Mucosa of stomach (tissue), 1 donor: Measurements from ENCODE around the gene AKAP5.

Experiments
- H3K27me3 ChIP-seq: one replicate; pipeline ENCODE4 v1.7.0; 2013; ENCODE audit warnings: mild to moderate bottlenecking, low read length; ENCODE audit not compliant: control insufficient read depth, insufficient read depth
- H3K36me3 ChIP-seq: one replicate; pipeline ENCODE4 v1.7.0; 2013; ENCODE audit warnings: low read length; ENCODE audit not compliant: control insufficient read depth, insufficient read depth
- H3K4me1 ChIP-seq: one replicate; pipeline ENCODE4 v1.7.0; 2013; ENCODE audit warnings: mild to moderate bottlenecking, low read length; ENCODE audit not compliant: control insufficient read depth, insufficient read depth
- H3K4me3 ChIP-seq: one replicate; pipeline ENCODE4 v1.7.0; 2013; ENCODE audit warnings: low read length
- H3K9ac ChIP-seq: one replicate; pipeline ENCODE4 v1.7.0; 2013; ENCODE audit warnings: mild to moderate bottlenecking, low read length, moderate library complexity
- H3K9me3 ChIP-seq: one replicate; pipeline ENCODE4 v1.7.0; 2013; ENCODE audit warnings: mild to moderate bottlenecking, low read length, moderate library complexity; ENCODE audit not compliant: control insufficient read depth
- donor health status: Pancreatic carcinoma.

AKAP5 gene

DNA sequence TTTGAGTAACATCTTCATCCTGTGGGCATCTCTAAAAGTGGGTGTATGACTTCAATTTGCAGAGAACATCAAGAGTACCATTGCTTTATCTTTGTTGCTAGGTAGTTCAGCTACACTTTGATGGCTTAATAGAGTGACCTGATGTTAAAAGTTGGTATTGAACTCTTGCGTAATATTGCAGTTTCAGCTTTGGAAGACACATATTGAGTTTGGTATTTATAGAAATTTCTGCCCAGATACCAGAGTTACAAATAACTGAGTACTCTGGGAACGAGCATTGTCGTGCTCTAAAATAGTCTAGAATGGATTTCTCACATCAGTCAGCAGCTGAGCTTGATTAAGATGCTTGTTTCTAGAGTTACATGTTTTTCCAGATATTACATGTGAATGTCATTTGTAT lies 24.8 kb upstream of the AKAP5 start:
- Histone ChIP-seq H3K4me1 (no peaks in the 10 kb centered on the region), H3K9ac (no peak overlapping the region), H3K27me3 (no peaks in the 10 kb centered on the region), H3K4me3 (no peak overlapping the region), H3K36me3 (no peaks in the 10 kb centered on the region), H3K9me3 (no peaks in the 10 kb centered on the region)

DNA sequence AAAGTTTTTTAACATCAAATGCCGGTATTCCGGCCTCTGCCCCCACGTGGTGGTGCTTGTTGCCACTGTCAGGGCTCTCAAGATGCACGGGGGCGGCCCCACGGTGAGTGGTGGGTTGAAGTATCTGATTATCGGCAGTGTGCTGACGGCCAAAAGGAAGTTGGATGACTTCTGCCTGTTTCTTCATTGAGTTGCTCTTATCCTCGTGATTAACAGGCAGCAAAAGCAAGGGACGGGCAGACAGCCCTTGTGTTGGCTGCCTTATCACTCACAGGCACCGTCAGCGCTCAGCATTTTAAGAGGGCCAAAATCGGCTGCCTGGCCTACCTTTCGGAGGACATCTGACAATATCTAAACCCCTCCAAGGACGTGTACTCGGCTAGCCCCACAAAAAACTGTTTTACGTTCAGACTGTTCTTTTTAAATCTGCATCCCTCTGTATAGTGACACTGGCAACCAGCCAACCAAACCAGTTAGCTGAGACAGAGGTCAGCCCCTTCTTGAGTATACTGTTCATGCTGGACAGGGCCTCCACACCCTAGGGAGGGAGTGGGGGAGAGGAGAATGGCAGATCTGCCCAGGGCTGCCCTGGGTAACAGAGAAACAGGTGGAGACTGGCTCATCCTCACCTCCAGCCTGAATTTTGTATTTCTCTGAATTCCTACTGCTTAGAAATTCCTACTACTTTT lies 22.9 kb upstream of the AKAP5 start:
- H3K27me3 ChIP-seq = no peaks in the 10 kb centered on the region
- H3K36me3 ChIP-seq = no peaks in the 10 kb centered on the region
- H3K9me3 ChIP-seq = no peaks in the 10 kb centered on the region
- no peak overlapping the region for H3K9ac ChIP-seq
- H3K4me1 ChIP-seq = no peaks in the 10 kb centered on the region
- H3K4me3 ChIP-seq = no peak overlapping the region

DNA sequence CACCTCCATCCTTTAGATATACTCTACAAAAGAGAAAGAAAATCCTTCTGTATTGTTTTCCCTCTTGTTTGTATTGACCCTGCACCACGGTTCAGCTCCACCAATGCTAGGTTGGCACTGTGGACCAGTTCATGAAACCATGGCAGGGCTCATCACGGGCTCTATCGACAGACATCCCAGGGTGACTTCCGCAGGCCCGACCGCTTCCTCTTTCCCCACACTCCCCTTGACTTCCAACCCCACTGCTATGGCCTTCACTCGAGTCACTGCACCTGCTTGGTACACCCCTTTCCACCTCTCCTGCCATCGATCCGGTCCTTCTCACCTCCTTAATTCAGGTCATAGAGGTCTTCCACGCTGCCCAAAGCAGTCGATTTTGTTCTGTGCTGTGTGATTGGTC lies 21.2 kb upstream of the AKAP5 start:
- Histone ChIP-seq H3K4me1 (no peaks in the 10 kb centered on the region), H3K9ac (no peak overlapping the region), H3K27me3 (no peaks in the 10 kb centered on the region), H3K9me3 (no peaks in the 10 kb centered on the region), H3K36me3 (no peaks in the 10 kb centered on the region), H3K4me3 (no peak overlapping the region)

DNA sequence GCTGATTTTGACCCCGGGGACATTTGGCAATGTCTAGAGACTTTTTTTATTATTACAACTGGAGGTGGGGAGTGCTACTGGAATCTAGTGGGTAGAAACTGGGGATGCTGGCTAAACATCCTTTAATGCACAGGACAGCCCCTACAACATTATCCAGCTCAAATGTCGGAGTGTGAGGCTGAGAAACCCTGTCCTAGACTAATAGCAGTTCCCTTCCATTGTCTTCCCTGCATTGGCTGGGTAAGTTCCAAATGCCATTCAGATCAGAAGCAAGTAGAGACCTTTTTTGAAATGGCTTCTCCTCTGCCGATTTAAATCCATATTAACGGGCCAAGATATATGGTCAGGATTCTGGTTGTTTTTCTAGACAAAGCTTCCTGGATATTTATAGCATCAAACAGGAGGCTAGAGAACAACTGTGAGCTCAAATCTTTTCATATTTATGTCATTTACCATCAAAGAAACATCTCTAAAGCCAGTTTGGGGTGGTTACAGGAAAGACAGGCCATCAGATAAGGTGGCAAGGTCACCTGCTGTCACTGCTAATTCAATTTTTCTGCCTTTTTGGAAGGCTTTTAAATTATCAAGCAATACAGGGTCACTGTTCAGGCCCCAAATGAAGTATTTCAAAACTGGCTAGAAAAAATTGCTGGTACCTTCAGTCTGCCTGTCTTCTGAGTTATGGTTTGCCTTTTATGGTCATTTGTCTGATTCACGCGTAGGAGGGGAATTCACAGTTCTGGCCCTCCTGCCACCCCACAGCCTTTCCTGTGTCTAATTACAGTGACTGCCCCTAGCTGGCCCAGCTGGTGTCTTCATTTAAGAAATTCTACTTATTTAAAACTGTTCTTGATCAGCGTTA lies 20.1 kb upstream of the AKAP5 start:
- no peaks in the 10 kb centered on the region for H3K9me3 ChIP-seq
- no peak overlapping the region for H3K9ac ChIP-seq
- H3K36me3 ChIP-seq = no peaks in the 10 kb centered on the region
- H3K27me3 ChIP-seq = no peaks in the 10 kb centered on the region
- no peaks in the 10 kb centered on the region for H3K4me1 ChIP-seq
- no peak overlapping the region for H3K4me3 ChIP-seq

DNA sequence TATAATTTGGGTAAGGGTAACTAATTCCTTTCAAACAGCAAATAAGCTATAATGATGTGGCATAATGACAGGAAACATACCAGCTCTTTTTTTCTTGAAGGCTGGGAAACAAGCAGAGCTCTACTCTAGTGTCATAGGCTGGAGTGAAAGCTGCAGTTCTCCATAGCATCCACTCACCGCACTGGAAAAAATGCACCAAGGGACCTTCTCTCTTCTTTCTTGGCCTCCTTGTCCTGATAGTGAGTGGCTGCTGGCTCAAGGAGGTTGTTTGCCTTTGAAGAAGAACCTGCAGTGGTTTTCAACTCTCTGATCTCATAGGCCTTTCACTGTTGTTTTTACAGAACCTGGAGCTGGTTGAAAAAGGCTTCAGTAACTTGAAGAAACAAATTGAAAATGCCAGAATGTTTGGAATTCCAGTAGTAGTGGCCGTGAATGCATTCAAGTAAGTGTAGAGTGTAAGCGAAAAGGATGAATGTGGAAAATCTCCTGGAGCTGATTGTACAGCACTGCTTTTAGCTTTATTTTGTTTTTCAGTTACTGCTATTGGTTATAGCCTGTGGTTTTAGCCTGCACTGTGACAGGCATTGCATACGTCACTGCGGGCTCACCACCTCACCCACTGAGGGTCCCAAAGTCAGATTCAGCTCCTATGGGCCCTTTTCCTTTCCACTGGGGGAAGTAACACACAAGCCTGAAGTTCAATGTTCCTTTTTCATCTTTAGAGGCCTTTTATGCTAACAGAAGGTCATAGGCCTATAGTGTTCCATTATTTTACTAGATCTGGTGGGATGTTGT lies 17.2 kb upstream of the AKAP5 start:
- Histone ChIP-seq H3K27me3 (no peaks in the 10 kb centered on the region), H3K4me3 (no peak overlapping the region), H3K9ac (no peak overlapping the region), H3K36me3 (no peaks in the 10 kb centered on the region), H3K9me3 (no peaks in the 10 kb centered on the region), H3K4me1 (no peaks in the 10 kb centered on the region)

DNA sequence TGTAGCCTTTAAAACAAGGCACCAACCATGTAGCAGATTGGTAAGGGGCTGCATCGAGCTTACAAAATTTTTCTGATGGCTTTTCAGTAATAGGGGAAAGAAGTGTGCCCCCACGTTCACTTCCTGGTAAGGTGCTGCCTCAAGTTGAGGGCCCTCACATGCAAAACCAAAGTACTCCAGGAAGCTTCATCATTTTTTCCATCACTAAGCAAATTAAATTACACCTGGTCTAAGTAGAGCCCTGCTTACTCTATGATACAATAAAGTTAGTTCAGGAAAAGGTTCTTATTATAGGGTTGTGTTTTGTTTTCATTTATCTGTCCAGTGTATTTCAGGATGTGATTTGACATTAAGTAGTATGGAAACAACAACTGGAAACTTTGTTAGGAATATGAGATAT lies 15.0 kb upstream of the AKAP5 start:
- Histone ChIP-seq H3K27me3 (no peaks in the 10 kb centered on the region), H3K36me3 (no peaks in the 10 kb centered on the region), H3K9me3 (no peaks in the 10 kb centered on the region), H3K4me1 (no peaks in the 10 kb centered on the region), H3K4me3 (no peak overlapping the region), H3K9ac (no peak overlapping the region)

DNA sequence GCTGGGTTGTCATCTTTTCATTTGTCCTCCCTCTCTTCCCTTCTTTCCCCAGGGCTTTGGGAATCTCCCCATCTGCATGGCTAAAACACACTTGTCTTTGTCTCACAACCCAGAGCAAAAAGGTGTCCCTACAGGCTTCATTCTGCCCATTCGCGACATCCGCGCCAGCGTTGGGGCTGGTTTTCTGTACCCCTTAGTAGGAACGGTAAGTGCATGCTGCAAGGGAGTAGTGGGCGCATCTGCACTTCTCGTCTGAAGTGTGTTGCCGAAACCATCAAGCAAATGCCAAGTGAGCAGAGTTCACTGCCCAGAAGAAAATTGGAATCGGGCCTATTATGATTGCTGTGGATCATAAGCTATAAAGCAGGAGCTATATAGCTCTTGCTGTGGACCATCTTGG lies 10.6 kb upstream of the AKAP5 start:
- Histone ChIP-seq H3K36me3 (no peaks in the 10 kb centered on the region), H3K9me3 (no peaks in the 10 kb centered on the region), H3K27me3 (no peaks in the 10 kb centered on the region), H3K9ac (no peak overlapping the region), H3K4me1 (no peaks in the 10 kb centered on the region), H3K4me3 (no peak overlapping the region)

DNA sequence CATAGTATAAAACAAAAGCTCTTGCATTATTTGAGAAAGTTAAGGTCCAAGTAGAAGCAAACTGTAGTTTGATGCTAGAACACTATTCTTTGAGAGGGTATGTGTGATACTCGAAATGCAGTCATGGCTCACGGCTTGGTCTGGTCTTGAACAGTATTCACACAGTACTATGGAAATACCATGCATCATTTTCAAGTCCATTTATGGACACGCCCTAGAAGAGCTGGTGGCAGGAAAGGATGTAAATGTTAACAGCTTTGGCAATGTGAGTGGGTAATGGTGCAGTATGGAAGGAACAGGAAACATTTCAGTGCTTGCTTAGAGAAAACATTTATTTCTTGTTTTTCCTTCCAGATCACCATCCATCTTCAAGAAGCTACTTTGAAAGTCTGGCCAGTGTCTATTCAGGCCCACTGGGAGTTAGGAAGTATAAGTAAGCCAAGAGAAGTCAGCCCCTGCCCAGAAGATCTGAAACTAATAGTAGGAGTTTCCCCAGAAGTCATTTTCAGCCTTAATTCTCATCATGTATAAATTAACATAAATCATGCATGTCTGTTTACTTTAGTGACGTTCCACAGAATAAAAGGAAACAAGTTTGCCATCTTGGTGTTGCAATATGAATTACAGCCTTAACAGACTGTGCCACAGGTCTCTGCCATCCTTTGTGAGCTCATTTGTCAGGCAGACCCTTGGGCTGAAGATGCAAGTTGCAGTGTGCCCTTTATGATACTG lies 5.7 kb upstream of the AKAP5 start:
- Histone ChIP-seq H3K27me3 (no peaks in the 10 kb centered on the region), H3K9ac (no peak overlapping the region), H3K4me3 (no peak overlapping the region), H3K36me3 (no peaks in the 10 kb centered on the region), H3K9me3 (no peaks in the 10 kb centered on the region), H3K4me1 (no peaks in the 10 kb centered on the region)

DNA sequence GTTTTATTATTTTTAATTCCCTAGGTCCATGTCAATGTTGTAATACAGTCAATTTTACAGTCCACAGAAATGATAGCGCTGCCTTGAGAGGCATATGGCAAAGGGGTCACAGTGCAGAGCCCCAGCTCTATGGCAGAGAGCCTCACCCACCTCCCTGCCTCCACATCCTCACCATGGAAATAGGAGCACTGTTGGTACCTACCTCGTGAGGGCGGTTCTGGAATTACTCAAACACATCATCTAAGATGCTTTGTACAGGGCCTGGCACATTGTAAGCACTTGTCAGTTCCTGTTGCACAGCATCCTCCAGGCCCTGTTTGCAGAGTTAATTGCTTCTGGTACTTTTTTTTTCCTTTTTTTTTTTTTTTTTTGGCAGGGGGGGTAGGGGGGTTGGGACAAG lies 4.1 kb upstream of the AKAP5 start:
- no peak overlapping the region for H3K4me3 ChIP-seq
- peaks cover 7% of the 10 kb centered on the region for H3K4me1 ChIP-seq
- H3K27me3 ChIP-seq = no peaks in the 10 kb centered on the region
- no peaks in the 10 kb centered on the region for H3K9me3 ChIP-seq
- H3K9ac ChIP-seq = no peak overlapping the region
- H3K36me3 ChIP-seq = no peaks in the 10 kb centered on the region

DNA sequence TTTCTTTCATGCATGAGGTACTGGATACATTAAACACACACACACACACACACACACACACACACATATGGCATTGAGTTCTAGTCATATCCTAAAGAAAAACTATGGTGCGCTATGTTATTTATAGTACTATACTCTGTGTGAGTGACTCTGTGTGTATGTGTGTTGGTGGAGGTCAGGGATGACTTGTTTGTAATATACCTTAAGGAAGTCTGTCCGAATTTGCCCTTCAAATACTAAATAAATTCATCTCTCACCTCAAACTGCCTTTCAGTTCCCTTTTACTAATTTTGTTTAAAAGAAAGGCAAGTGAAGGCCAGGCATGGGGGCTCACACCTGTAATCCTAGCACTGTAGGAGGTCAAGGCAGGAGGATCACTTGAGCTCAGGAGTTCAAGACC lies 2.1 kb upstream of the AKAP5 start:
- Histone ChIP-seq H3K27me3 (no peaks in the 10 kb centered on the region), H3K4me1 (peaks cover 9% of the 10 kb centered on the region), H3K9ac (no peak overlapping the region), H3K9me3 (no peaks in the 10 kb centered on the region), H3K36me3 (no peaks in the 10 kb centered on the region), H3K4me3 (no peak overlapping the region)

DNA sequence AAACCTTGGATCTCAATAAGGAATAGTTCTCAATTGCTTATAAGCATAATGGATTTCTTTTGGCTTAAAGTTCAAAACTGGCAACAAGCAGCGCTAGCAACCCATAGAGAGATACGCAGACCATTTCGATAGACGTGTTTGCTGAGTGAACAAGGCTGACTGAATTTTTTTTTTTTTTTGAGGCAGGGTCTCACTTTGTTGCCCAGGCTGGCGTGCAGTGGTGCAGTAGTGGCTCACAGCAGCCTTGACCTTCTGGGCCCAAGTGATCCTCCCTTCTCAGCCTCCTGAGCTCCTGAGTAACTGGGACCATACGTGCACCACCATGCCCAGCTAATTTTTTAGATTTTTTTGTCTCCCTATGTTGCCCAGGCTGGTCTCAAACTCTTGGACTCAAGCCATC lies 1.4 kb upstream of the AKAP5 start:
- Histone ChIP-seq H3K9me3 (no peaks in the 10 kb centered on the region), H3K9ac (no peak overlapping the region), H3K4me1 (peaks cover 9% of the 10 kb centered on the region), H3K36me3 (no peaks in the 10 kb centered on the region), H3K27me3 (no peaks in the 10 kb centered on the region), H3K4me3 (no peak overlapping the region)
